Uterus (tissue), 2 donors: Measurements from ENCODE around the gene ACSS3.

ENCODE experiments used
- CTCF ChIP-seq, 4 experiments: fragments of 200-600 bp in 2 of 4; fragments of 450-650 bp in 2 of 4; sonication (generic) in 2 of 4; IDR thresholded peaks; one replicate each; pipeline ENCODE4 v1.5.1; 2016 to 2019; ENCODE audit warnings: antibody characterized with exemption in 4 of 4, mild to moderate bottlenecking in 2 of 4, moderate library complexity in 1 of 4
- POLR2A ChIP-seq, 2 donors: fragments of 450-650 bp; IDR thresholded peaks; one replicate each; pipeline ENCODE4 v1.6.1; 2016; ENCODE audit warnings: antibody characterized with exemption in 2 of 2, mild to moderate bottlenecking in 1 of 2, moderate library complexity in 1 of 2

GRCh38 chr12:81255456-81255855 lies 177.6 kb downstream of the ACSS3 start:
- no peak for TF ChIP-seq CTCF (IDR thresholded peaks at IDR 0.05)
- no peak for TF ChIP-seq POLR2A (IDR thresholded peaks at IDR 0.05)
